Stomach (tissue), 9 donors: ENCODE measurements around the gene ABRACL. TPM values are rescaled to one million over a fixed set of nuclear protein-coding genes. Genes with fewer than 3 reads are reported as not detected.

Source experiments
- DNase-seq, 2 donors: peaks; one replicate each; pipeline versions ENCODE4 v3.0.0 to v3.0.0-alpha.2; 2013 to 2019
- H3K27ac ChIP-seq, 5 donors: fragments of 200-600 bp in 4 of 5; sonication (generic) in 4 of 5; one replicate each; pipeline ENCODE4 v1.5.1; 2013 to 2019; ENCODE audit warnings: mild to moderate bottlenecking in 1 of 5, moderate library complexity in 1 of 5
- H3K27me3 ChIP-seq, 3 donors: fragments of 200-600 bp; sonication (generic); one replicate each; pipeline ENCODE4 v1.5.1; 2017 to 2019; ENCODE audit warnings: mixed run types in 1 of 3
- H3K36me3 ChIP-seq, 4 donors: fragments of 200-600 bp; sonication (generic); 1 replicate in 3 of 4; 2 replicates in 1 of 4; pipeline ENCODE4 v1.5.1; 2016 to 2019
- H3K4me1 ChIP-seq, 4 donors: fragments of 200-600 bp; sonication (generic); one replicate each; pipeline ENCODE4 v1.5.1; 2016 to 2019
- H3K4me3 ChIP-seq, 4 donors: fragments of 200-600 bp; sonication (generic) in 3 of 4; one replicate each; pipeline ENCODE4 v1.5.1; 2016 to 2019; ENCODE audit warnings: mild to moderate bottlenecking in 1 of 4
- H3K9me3 ChIP-seq, 4 donors: fragments of 200-600 bp; sonication (generic); one replicate each; pipeline ENCODE4 v1.5.1; 2016 to 2019
- CTCF ChIP-seq, 7 experiments: fragments of 450-650 bp in 4 of 7; fragments of 200-600 bp in 3 of 7; sonication (generic) in 3 of 7; IDR thresholded peaks; one replicate each; pipeline ENCODE4 v1.5.1; 2016 to 2019; ENCODE audit warnings: antibody characterized with exemption in 7 of 7, control low read depth in 2 of 7, mild to moderate bottlenecking in 1 of 7
- EP300 ChIP-seq: sonication (generic); formaldehyde crosslinking; IDR thresholded peaks from one replicate; pipeline ENCODE4 v1.6.1; 2017; ENCODE audit warnings: antibody characterized with exemption
- POLR2A ChIP-seq, 4 donors: fragments of 450-650 bp; IDR thresholded peaks; one replicate each; pipeline ENCODE4 v1.6.1; 2016; ENCODE audit warnings: antibody characterized with exemption in 4 of 4, control low read depth in 2 of 4, mild to moderate bottlenecking in 1 of 4, moderate library complexity in 1 of 4
- POLR2AphosphoS5 ChIP-seq, 3 donors: sonication (generic); formaldehyde crosslinking; IDR thresholded peaks; one replicate each; pipeline ENCODE4 v1.6.1; 2016; ENCODE audit warnings: antibody characterized with exemption in 3 of 3
- WGBS, 5 donors: extraction: QIAGEN DNeasy Blood & Tissue Kit in 3 of 5; methylation state at CpG; one replicate each; pipeline versions ENCODE4 v1.1.5 to v1.1.7; 2013 to 2018; 5-methylcytosine and 5-hydroxymethylcytosine counted together
- intact Hi-C: fragments of 100-400 bp; cut with DNase I; formaldehyde crosslinking; loops from one replicate; pipeline ENCODE4 v1.15.1; 2023; ENCODE audit warnings: low total_unique reads
- polyA plus RNA-seq, 3 donors: library from polyadenylated mRNA; stranded (reverse); fragments of 200-250 nt; gene quantifications; one replicate each; pipeline ENCODE4 v1.2.3, GENCODE V29; 2013
- total RNA-seq, 5 donors: library from RNA; depleted of rRNA; stranded (reverse); fragments of >200 nt; gene quantifications; one replicate each; pipeline versions ENCODE4 v1.1.0 to v1.2.3, GENCODE V29; 2014 to 2016
- donor health status: healthy with polysubstance abuse.
- donor health status: Bipolar disorder and iron deficiency.
- donor health status: healthy.

ABRACL gene
- total and polyA plus RNA-seq, 8 donors, result 16.2 to 99.9 (median 40.7) TPM; not detected in 2

- TF ChIP-seq POLR2AphosphoS5 (IDR thresholded peaks at IDR 0.05) (no peak), EP300 (no peak), POLR2A (IDR thresholded peaks at IDR 0.05) (no peak), CTCF (IDR thresholded peaks at IDR 0.05) (no peak)
- intact Hi-C loops, result no loop called here
- Histone ChIP-seq H3K27me3 (no peaks in the 10 kb centered on the region), H3K4me1 (no peaks in the 10 kb centered on the region), H3K4me3 (no peak overlapping the region), H3K9me3 (no peaks in the 10 kb centered on the region), H3K36me3 (no peaks in the 10 kb centered on the region), H3K27ac (no peak overlapping the region)
- DNase-seq, result no peak
Observed at GRCh38 chr6:139060332-139060731, 31.8 kb downstream of the ABRACL start.

GRCh38 chr6:139062932-139063646 is 34.5 kb downstream of the ABRACL start:
- intact Hi-C loops, result no loop called here

GRCh38 chr6:139064981-139065665 is 36.6 kb downstream of the ABRACL start:
- no peak for DNase-seq
- no peaks in the 10 kb centered on the region for H3K27me3 ChIP-seq
- H3K4me1 ChIP-seq, result no peaks in the 10 kb centered on the region
- intact Hi-C loops, result no loop called here
- H3K27ac ChIP-seq, result no peak overlapping the region
- TF ChIP-seq POLR2A (IDR thresholded peaks at IDR 0.05), result no peak
- TF ChIP-seq CTCF (IDR thresholded peaks at IDR 0.05), result no peak
- no peak for TF ChIP-seq EP300
- no peak for TF ChIP-seq POLR2AphosphoS5 (IDR thresholded peaks at IDR 0.05)
- H3K36me3 ChIP-seq, result no peaks in the 10 kb centered on the region
- WGBS, 5 donors, result 65 to 83% (median 66%) methylated on average over 7 of the region's 7 CpGs
- no peaks in the 10 kb centered on the region for H3K9me3 ChIP-seq
- no peak overlapping the region for H3K4me3 ChIP-seq

More at GRCh38 chr6:139062932-139063646, 34.5 kb downstream of the ABRACL start:
- Histone ChIP-seq H3K27me3 (no peaks in the 10 kb centered on the region), H3K4me1 (no peaks in the 10 kb centered on the region), H3K36me3 (no peaks in the 10 kb centered on the region), H3K9me3 (no peaks in the 10 kb centered on the region), H3K4me3 (no peak overlapping the region), H3K27ac (no peak overlapping the region)
- no peak for DNase-seq
- 79 to 96% (median 85%) methylated on average over 1 of the region's 1 CpG for WGBS, 5 donors
- TF ChIP-seq EP300, result no peak
- TF ChIP-seq POLR2AphosphoS5 (IDR thresholded peaks at IDR 0.05), result no peak
- TF ChIP-seq CTCF (IDR thresholded peaks at IDR 0.05), result no peak
- no peak for TF ChIP-seq POLR2A (IDR thresholded peaks at IDR 0.05)

- Histone ChIP-seq H3K27me3 (no peaks in the 10 kb centered on the region), H3K9me3 (no peaks in the 10 kb centered on the region), H3K27ac (no peak overlapping the region), H3K4me3 (no peak overlapping the region), H3K4me1 (no peaks in the 10 kb centered on the region), H3K36me3 (no peaks in the 10 kb centered on the region)
- 70 to 83% (median 71%) methylated on average over 2 of the region's 2 CpGs for WGBS, 5 donors
- TF ChIP-seq POLR2A (IDR thresholded peaks at IDR 0.05) (no peak), CTCF (IDR thresholded peaks at IDR 0.05) (no peak), POLR2AphosphoS5 (IDR thresholded peaks at IDR 0.05) (no peak), EP300 (no peak)
- intact Hi-C loops, result no loop called here
- DNase-seq, result no peak
Observed at GRCh38 chr6:139066080-139066479, 37.5 kb downstream of the ABRACL start.
